Astrocyte of the spinal cord (primary cell): ENCODE results near the gene SYCP2L.
"Not testable (repeated sequence)": the region's sequence is repeated elsewhere in the genome, so short reads cannot be mapped to it uniquely, and the experiment has no call there.

Source experiments
- DNase-seq: peaks from one replicate; pipeline ENCODE4 v3.0.0; 2011; ENCODE audit warnings: low read depth, low spot score
- H3K4me3 ChIP-seq: 2 replicates; pipeline ENCODE4 v1.5.1; 2011; ENCODE audit warnings: low read depth, mild to moderate bottlenecking, low read length, moderate library complexity
- CTCF ChIP-seq: IDR thresholded peaks from 2 replicates; pipeline ENCODE4 v1.5.1; 2012; ENCODE audit warnings: low read depth, mild to moderate bottlenecking, low read length, inconsistent platforms
- in situ Hi-C: cut with HindIII; loops from 2 replicates; pipeline ENCODE4 v1.10.0; 2017; ENCODE audit warnings: low sequenced_read_pairs

The SYCP2L gene

GRCh38 chr6:10995114-10995707 lies 108.4 kb downstream of the SYCP2L start:
- H3K4me3 ChIP-seq, result no peak overlapping the region
- in situ Hi-C loops, result no loop called here
- no peak for TF ChIP-seq CTCF

GRCh38 chr6:10999994-11000393 lies 113.1 kb downstream of the SYCP2L start:
- DNase-seq, result peak; percentile 62
- in situ Hi-C loops, result no loop called here
- TF ChIP-seq CTCF, result no peak
- H3K4me3 ChIP-seq, result no peak overlapping the region

More at GRCh38 chr6:10995114-10995707, 108.4 kb downstream of the SYCP2L start:
- no peak for DNase-seq

GRCh38 chr6:11002176-11002575 lies 115.3 kb downstream of the SYCP2L start:
- no peak for TF ChIP-seq CTCF
- no peak overlapping the region for H3K4me3 ChIP-seq
- DNase-seq, result no peak
- in situ Hi-C loops, result no loop called here

GRCh38 chr6:11003297-11003696 lies 116.4 kb downstream of the SYCP2L start:
- in situ Hi-C loops, DNase-seq, H3K4me3 ChIP-seq: not testable (repeated sequence)

- peak; percentile 49 for DNase-seq
- no peak overlapping the region for H3K4me3 ChIP-seq
- TF ChIP-seq CTCF, result no peak
- in situ Hi-C loops, result no loop called here
Measured at GRCh38 chr6:11006061-11006460, 119.2 kb downstream of the SYCP2L start.

- H3K4me3 ChIP-seq, result no peak overlapping the region
- peak; percentile 52 for DNase-seq
- in situ Hi-C loops, result no loop called here
- no peak for TF ChIP-seq CTCF
Measured at GRCh38 chr6:11007715-11008608, 121.1 kb downstream of the SYCP2L start.

GRCh38 chr6:11008821-11009220 lies 122.0 kb downstream of the SYCP2L start:
- H3K4me3 ChIP-seq, result no peak overlapping the region
- DNase-seq, result peak; percentile 39
- in situ Hi-C loops, result no loop called here
- no peak for TF ChIP-seq CTCF
